Neuronal stem cell (in vitro differentiated cells): Measurements from ENCODE around the gene LRG1.
A peak's percentile ranks its signal among the peaks of the same experiment; 100 is the strongest.

Experiments used
- DNase-seq: peaks from one replicate; pipeline ENCODE4 v3.0.0-alpha.2; 2013; ENCODE audit warnings: low spot score
- H2AFZ ChIP-seq: one replicate; pipeline ENCODE4 v1.6.1; 2013; ENCODE audit warnings: mild to moderate bottlenecking, low read length, inconsistent platforms
- H2AK5ac ChIP-seq: 2 replicates; pipeline ENCODE4 v1.6.1; 2013; ENCODE audit warnings: low read depth, mild to moderate bottlenecking, inconsistent platforms, low read length, moderate library complexity, mixed read lengths
- H2BK120ac ChIP-seq: 2 replicates; pipeline ENCODE4 v1.6.1; 2013; ENCODE audit warnings: low read depth, mild to moderate bottlenecking, inconsistent platforms, low read length, moderate library complexity, mixed read lengths
- H2BK12ac ChIP-seq: one replicate; pipeline ENCODE4 v1.6.1; 2013; ENCODE audit warnings: low read length, inconsistent platforms
- H2BK15ac ChIP-seq: 2 replicates; pipeline ENCODE4 v1.6.1; 2013; ENCODE audit warnings: mild to moderate bottlenecking, low read length, inconsistent platforms, mixed read lengths
- H2BK5ac ChIP-seq: one replicate; pipeline ENCODE4 v1.6.1; 2013; ENCODE audit warnings: inconsistent platforms, mild to moderate bottlenecking, low read length, moderate library complexity
- H3K14ac ChIP-seq: one replicate; pipeline ENCODE4 v1.6.1; 2013; ENCODE audit warnings: low read length, inconsistent platforms
- H3K18ac ChIP-seq: 2 replicates; pipeline ENCODE4 v1.6.1; 2013; ENCODE audit warnings: low read length, inconsistent platforms
- H3K23ac ChIP-seq: 2 replicates; pipeline ENCODE4 v1.6.1; 2013; ENCODE audit warnings: low read depth, mild to moderate bottlenecking, mixed read lengths, low read length, inconsistent platforms; ENCODE audit not compliant: poor library complexity
- H3K27ac ChIP-seq: replicated peaks from 3 replicates; pipeline ENCODE4 v1.5.1; 2013; ENCODE audit warnings: low read length, inconsistent platforms
- H3K27me3 ChIP-seq, 3 experiments: 2 replicates each; pipeline ENCODE4 v1.6.1; 2013; ENCODE audit warnings: low read length in 3 of 3, mild to moderate bottlenecking in 2 of 3, inconsistent platforms in 1 of 3, low read depth in 1 of 3, mixed read lengths in 1 of 3, moderate library complexity in 1 of 3; ENCODE audit not compliant: control insufficient read depth in 3 of 3, insufficient read depth in 3 of 3
- H3K36me3 ChIP-seq, 2 donors: replicated peaks in 1 of 2; 2 replicates each; pipeline ENCODE4 v1.6.1; 2013; ENCODE audit warnings: low read length in 2 of 2; ENCODE audit not compliant: control insufficient read depth in 2 of 2, insufficient read depth in 2 of 2
- H3K4ac ChIP-seq: 2 replicates; pipeline ENCODE4 v1.6.1; 2013; ENCODE audit warnings: inconsistent platforms, mild to moderate bottlenecking, low read length, moderate library complexity
- H3K4me1 ChIP-seq, 2 donors: 1 replicate in 1 of 2; 2 replicates in 1 of 2; pipeline ENCODE4 v1.6.1; 2013; ENCODE audit warnings: low read length in 2 of 2, low read depth in 1 of 2; ENCODE audit not compliant: control insufficient read depth in 2 of 2, insufficient read depth in 1 of 2
- H3K4me2 ChIP-seq: one replicate; pipeline ENCODE4 v1.6.1; 2013; ENCODE audit warnings: mild to moderate bottlenecking, low read length, inconsistent platforms; ENCODE audit not compliant: insufficient read depth, poor library complexity, severe bottlenecking
- H3K4me3 ChIP-seq, 2 donors: 2 replicates each; pipeline ENCODE4 v1.5.1; 2013; ENCODE audit warnings: low read length in 2 of 2, mild to moderate bottlenecking in 2 of 2, inconsistent platforms in 1 of 2, moderate library complexity in 1 of 2
- H3K79me1 ChIP-seq: one replicate; pipeline ENCODE4 v1.6.1; 2013; ENCODE audit warnings: low read depth, mild to moderate bottlenecking, inconsistent platforms, low read length, moderate library complexity
- H3K9ac ChIP-seq: one replicate; pipeline ENCODE4 v1.6.1; 2013; ENCODE audit warnings: mild to moderate bottlenecking, low read depth, low read length, inconsistent platforms; ENCODE audit not compliant: poor library complexity
- H3K9me3 ChIP-seq, 2 donors: replicated peaks in 1 of 2; 2 replicates each; pipeline versions ENCODE3 to v1.6.1; 2013; ENCODE audit warnings: low read length in 2 of 2, mild to moderate bottlenecking in 2 of 2, inconsistent platforms in 1 of 2, low read depth in 1 of 2, mixed read lengths in 1 of 2, moderate library complexity in 1 of 2; ENCODE audit not compliant: control insufficient read depth in 2 of 2, insufficient read depth in 1 of 2
- H4K8ac ChIP-seq: one replicate; pipeline ENCODE4 v1.6.1; 2013; ENCODE audit warnings: low read depth, mild to moderate bottlenecking, inconsistent platforms, low read length, moderate library complexity
- H4K91ac ChIP-seq: one replicate; pipeline ENCODE4 v1.6.1; 2013; ENCODE audit warnings: low read length, low read depth, mild to moderate bottlenecking, inconsistent platforms; ENCODE audit not compliant: poor library complexity
- WGBS, 2 donors: extraction: QIAGEN DNeasy Blood & Tissue Kit; methylation state at CpG; one replicate each; pipeline ENCODE4 v1.1.7; 2013; ENCODE audit warnings: missing lambda C conversion rate in 2 of 2, mixed read lengths in 1 of 2; ENCODE audit not compliant: insufficient read length in 2 of 2, insufficient replicate concordance in 1 of 2; ENCODE audit errors: extremely low coverage in 2 of 2; 5-methylcytosine and 5-hydroxymethylcytosine counted together

Gene LRG1

DNA sequence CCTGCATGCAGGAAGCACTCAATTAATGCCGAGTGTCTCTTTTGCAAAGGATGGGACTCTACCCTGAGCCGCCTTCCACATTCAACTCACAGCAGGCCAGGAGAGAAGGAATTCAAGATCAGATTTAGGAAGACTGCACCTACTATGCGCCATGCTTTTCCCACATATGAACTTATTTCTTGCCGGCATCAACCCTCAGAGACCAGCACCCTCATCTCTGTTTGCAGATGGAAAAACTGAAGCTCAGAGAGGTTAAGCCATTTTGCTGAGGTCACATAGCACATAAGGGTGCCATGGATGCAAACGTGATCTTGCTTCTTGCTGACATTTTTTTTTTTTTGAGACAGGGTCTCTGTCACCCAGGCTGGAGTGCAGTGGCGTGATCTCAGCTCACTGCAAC, 33.8 kb upstream of the LRG1 start:
- Histone ChIP-seq H2AFZ (no peak overlapping the region), H3K23ac (no peak overlapping the region), H3K4ac (no peak overlapping the region), H2AK5ac (no peak overlapping the region), H3K27ac (no peak overlapping the region), H2BK5ac (no peak overlapping the region), H4K8ac (no peak overlapping the region), H3K4me3 (no peak overlapping the region), H3K4me1 (peaks cover 8 to 12% of the 10 kb centered on the region in 2 donors), H3K36me3 (peaks cover 0 to 2% of the 10 kb centered on the region in 2 donors), H3K14ac (no peak overlapping the region), H2BK12ac (no peak overlapping the region), H3K79me1 (peaks cover 4% of the 10 kb centered on the region), H2BK120ac (no peak overlapping the region), H3K27me3 (no peaks in the 10 kb centered on the region), H2BK15ac (no peak overlapping the region), H3K9ac (no peak overlapping the region), H3K4me2 (no peak overlapping the region), H3K9me3 (no peaks in the 10 kb centered on the region), H4K91ac (no peak overlapping the region), H3K18ac (no peak overlapping the region)
- no CpG with 5 or more reads among the region's 6 CpGs for WGBS, 2 donors
- DNase-seq = no peak

GRCh38 chr19:4571305-4571917, 31.6 kb upstream of the LRG1 start:
- Histone ChIP-seq H2AFZ (no peak overlapping the region), H2AK5ac (no peak overlapping the region), H2BK12ac (no peak overlapping the region), H3K4me2 (no peak overlapping the region), H2BK15ac (no peak overlapping the region), H3K4ac (no peak overlapping the region), H3K9me3 (no peaks in the 10 kb centered on the region), H3K27me3 (no peaks in the 10 kb centered on the region), H4K8ac (no peak overlapping the region), H3K27ac (no peak overlapping the region), H3K9ac (peak overlapping the region; percentile 50), H2BK120ac (no peak overlapping the region), H3K18ac (no peak overlapping the region), H3K4me3 (no peak overlapping the region), H3K36me3 (no peaks in the 10 kb centered on the region), H3K23ac (no peak overlapping the region), H3K79me1 (peaks cover 12% of the 10 kb centered on the region), H3K14ac (no peak overlapping the region), H2BK5ac (no peak overlapping the region), H3K4me1 (peaks cover 8 to 9% of the 10 kb centered on the region in 2 donors), H4K91ac (no peak overlapping the region)
- WGBS, 2 donors = no CpG with 5 or more reads among the region's 22 CpGs
- DNase-seq = no peak

DNA sequence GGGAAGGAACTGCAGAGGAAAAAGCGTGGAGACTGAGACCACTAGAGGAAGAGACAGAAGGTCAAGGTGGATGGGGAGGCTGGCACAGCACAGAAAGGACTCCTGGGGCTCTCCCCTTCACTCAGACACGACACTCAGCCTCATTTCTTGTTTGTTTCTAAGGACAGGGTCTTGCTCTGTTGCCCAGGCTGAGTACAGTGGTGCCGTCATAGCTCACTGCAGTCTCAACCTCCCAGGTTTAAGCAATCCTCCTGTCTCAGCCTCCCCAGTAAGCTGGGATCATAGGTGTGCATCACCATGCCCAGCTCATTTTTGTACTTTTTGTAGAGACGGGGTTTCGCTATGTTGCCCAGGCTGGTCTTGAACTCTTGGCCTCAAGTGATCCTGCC, 31.1 kb upstream of the LRG1 start:
- Histone ChIP-seq H3K4me2 (no peak overlapping the region), H3K27me3 (no peaks in the 10 kb centered on the region), H3K27ac (no peak overlapping the region), H2BK15ac (no peak overlapping the region), H2AFZ (no peak overlapping the region), H3K18ac (no peak overlapping the region), H3K14ac (no peak overlapping the region), H2AK5ac (no peak overlapping the region), H3K4ac (no peak overlapping the region), H3K4me3 (no peak overlapping the region), H3K4me1 (peaks cover 8 to 9% of the 10 kb centered on the region in 2 donors), H2BK12ac (no peak overlapping the region), H3K9ac (no peak overlapping the region), H2BK5ac (no peak overlapping the region), H3K36me3 (no peaks in the 10 kb centered on the region), H3K9me3 (no peaks in the 10 kb centered on the region), H2BK120ac (no peak overlapping the region), H4K91ac (no peak overlapping the region), H4K8ac (no peak overlapping the region), H3K23ac (no peak overlapping the region), H3K79me1 (peaks cover 9% of the 10 kb centered on the region)
- whole genome bisulfite sequencing, 2 donors = no CpG with 5 or more reads among the region's 5 CpGs
- no peak for DNase-seq

GRCh38 chr19:4570402-4570801, 30.6 kb upstream of the LRG1 start:
- H3K4me1 ChIP-seq = peaks cover 4 to 5% of the 10 kb centered on the region in 2 donors
- no peak overlapping the region for H2AK5ac ChIP-seq
- H3K18ac ChIP-seq = no peak overlapping the region
- no peak overlapping the region for H2BK120ac ChIP-seq
- H3K9ac ChIP-seq = no peak overlapping the region
- no peak overlapping the region for H4K8ac ChIP-seq
- H3K27ac ChIP-seq = no peak overlapping the region
- no peak overlapping the region for H2BK12ac ChIP-seq
- no peaks in the 10 kb centered on the region for H3K27me3 ChIP-seq
- H4K91ac ChIP-seq = no peak overlapping the region
- DNase-seq = no peak
- WGBS, 2 donors = no CpG with 5 or more reads among the region's 11 CpGs
- H3K4ac ChIP-seq = no peak overlapping the region
- no peaks in the 10 kb centered on the region for H3K9me3 ChIP-seq
- H3K79me1 ChIP-seq = peaks cover 9% of the 10 kb centered on the region
- no peak overlapping the region for H3K23ac ChIP-seq
- no peak overlapping the region for H3K14ac ChIP-seq
- no peaks in the 10 kb centered on the region for H3K36me3 ChIP-seq
- H3K4me2 ChIP-seq = no peak overlapping the region
- no peak overlapping the region for H2BK5ac ChIP-seq
- H3K4me3 ChIP-seq = no peak overlapping the region
- H2AFZ ChIP-seq = no peak overlapping the region
- no peak overlapping the region for H2BK15ac ChIP-seq
